ENCODE measurements around the gene NNT.
"Not testable (repeated sequence)": the region's sequence is repeated elsewhere in the genome, so short reads cannot be mapped to it uniquely, and the experiment has no call there.

The NNT gene

GRCh38 chr5:43602461-43603343 lies at the start of gene NNT:
TSS of gene NNT (plus strand) at chr5:43603180. CDS start at chr5:43609196, 6,016 bp downstream.
- DNase-seq = peak; percentile 80

GRCh38 chr5:43553381-43553780 lies 49.6 kb upstream of the NNT start:
- no peak for DNase-seq

GRCh38 chr5:43554497-43554896 lies 48.5 kb upstream of the NNT start:
- DNase-seq = no peak

DNA sequence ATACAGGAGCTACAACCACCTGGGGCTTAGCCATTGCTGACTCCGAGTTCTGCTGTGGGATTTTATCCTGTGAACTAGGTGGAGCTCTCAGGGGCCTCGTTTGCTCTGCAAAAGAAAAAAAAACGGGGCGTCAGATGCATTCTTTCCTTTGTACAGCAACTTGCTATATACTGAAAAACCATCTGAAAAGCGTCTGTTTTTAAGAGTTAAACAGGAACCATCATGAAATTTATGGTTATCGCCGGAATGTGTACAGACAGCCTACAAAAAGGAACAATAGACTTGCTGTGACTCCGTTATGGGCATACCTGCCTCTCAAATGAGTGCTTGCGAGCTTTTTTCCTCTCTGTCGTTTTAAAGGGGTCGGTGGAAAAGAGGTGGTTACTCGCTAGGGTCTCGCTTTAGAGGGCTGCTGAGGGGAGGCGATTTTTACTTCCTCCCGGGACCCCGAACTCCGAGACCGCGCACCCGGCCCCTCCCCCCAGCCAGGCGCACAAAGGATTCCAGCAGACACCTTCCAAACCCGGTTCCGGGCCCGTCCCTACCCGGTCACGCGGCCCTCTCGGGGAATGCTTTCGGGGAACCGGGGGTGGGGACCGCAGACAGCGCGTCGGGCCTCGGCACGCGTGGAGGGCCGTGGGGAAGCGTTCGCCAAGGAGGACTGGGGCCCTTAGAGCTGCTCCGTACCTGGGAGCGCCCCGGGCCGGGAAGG lies 46.9 kb upstream of the NNT start:
- DNase-seq = peak; percentile 54

DNA sequence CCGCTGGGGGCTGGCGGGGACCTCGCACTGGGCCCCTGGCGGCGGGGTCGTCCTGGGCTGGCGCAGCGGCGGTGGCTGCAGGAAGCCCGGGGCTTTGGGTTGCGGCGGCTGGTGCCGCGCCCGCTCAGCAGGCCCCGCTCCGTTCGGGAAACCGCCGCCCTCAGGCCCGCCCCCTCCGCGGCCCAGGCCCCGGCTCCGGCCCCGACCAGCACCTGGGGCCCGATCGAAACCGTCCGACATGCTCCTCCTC lies 46.4 kb upstream of the NNT start:
- DNase-seq = not testable (repeated sequence)

DNA sequence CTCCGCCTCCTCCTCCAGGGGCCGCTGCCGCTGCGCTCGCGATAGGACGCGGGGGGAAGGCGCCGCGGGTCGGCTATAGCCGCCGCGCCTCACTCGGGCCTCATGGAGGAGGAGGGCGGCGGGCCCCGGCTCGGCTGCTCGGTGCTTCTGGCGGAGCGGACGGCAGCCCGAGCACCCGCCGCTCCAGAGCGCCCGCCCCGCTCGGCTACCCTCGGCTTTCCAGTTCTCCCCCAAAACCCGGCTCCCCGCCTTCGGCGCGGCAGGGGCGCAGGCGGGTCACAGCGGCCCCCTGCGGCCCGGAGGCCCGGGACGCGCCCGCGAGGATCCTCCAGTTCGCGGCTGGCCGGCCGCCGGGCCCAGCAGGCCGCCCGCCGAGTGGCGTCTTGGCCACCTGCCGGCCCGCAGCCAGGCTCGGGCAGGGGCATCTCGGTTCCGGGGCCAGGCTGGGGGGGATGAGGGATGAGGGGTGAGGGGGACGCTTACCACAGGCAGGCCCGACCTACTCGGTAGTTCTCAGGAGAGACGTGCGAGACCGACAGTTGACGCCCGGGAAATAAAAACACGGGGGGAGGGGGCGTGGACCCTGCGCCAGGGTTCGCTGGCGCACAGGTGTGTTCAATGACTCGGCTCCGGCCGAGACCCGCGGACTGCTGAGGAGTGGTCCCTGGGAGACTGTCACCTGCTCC lies 46.0 kb upstream of the NNT start, which contains the start of gene PAIP1:
PAIP1 (minus strand) TSS at position 221 of the 686 bp plus-strand sequence. CDS start 231 bp downstream, outside the sequence.
- DNase-seq = peak; percentile 82

GRCh38 chr5:43560128-43560527 lies 42.9 kb upstream of the NNT start:
- no peak for DNase-seq

GRCh38 chr5:43561356-43561755 lies 41.6 kb upstream of the NNT start:
- DNase-seq = no peak

DNA sequence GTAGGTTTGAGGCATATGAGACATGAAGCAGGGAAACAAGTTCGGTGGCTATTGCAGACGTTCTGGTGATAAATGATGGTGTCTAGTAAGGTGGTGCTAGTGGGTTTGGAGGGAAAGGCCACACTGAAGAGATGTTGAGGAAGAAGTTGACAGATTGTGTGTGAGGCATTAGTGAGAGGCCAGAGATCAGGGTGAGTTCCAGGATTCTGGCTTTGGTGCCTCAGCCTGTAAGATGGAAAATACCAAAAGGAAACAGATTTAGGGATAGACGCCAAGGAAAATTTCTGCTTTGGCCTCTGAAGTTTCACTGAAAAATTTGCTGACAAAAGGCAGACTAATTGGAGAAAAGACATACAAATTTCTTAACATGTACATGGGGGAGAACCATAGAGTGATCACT lies 39.7 kb upstream of the NNT start:
- no peak for DNase-seq

DNA sequence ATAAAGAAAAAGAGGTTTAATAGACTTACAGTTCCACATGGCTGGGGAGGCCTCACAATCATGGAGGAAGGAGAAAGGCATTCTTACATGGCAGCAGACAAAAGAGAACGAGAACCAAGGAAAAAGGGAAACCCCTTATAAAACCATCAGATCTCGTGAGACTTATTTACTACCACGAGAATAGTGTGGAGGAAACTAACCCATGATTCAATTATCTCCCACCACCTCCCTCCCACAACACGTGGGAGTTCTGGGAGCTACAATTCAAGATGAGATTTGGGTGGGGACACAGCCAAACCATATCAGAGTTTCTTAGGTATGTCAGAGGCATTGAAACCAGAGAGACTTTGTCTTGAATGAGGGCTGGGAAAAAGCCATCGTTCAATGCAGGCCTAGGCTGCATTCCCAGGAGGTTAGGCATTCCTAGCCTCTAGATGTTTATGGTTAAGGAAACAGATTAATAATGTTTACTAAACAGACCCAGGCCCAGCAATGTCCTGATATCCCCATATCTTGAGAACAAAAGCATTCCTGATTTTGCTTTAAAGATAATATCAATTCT lies 38.6 kb upstream of the NNT start:
- no peak for DNase-seq

GRCh38 chr5:43565043-43565442 lies 37.9 kb upstream of the NNT start:
- DNase-seq = no peak

GRCh38 chr5:43567967-43568366 lies 35.0 kb upstream of the NNT start:
- DNase-seq = no peak

DNA sequence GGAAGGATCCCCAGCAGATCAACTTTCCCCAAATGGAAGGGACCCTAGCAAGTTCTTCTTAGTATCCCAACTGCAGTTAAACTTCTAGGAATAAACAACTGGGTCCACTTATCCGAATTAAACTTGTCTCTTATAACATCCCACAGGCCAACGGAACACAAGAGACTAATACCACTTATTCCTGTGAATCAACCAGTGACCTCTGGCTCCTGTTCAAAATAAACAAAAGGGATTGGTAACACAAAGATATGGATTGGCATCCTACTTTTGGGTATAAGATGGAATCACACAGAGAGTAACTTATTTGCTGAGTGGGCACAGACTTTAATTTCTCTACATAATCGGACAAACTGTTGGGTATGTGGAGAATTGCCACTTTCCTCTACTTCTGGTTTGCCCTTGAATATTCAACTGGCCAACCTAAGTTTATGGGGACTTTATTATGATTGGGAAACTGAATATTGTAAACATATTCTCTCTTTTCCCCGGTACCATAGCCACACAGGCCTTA lies 33.7 kb upstream of the NNT start:
- no peak for DNase-seq

- no peak for DNase-seq
Observed at GRCh38 chr5:43570450-43571158, 32.4 kb upstream of the NNT start.

GRCh38 chr5:43571237-43571636 lies 31.7 kb upstream of the NNT start:
- DNase-seq = no peak

GRCh38 chr5:43572357-43572756 lies 30.6 kb upstream of the NNT start:
- DNase-seq = no peak

- no peak for DNase-seq
Observed at GRCh38 chr5:43573058-43573457, 29.9 kb upstream of the NNT start.

DNA sequence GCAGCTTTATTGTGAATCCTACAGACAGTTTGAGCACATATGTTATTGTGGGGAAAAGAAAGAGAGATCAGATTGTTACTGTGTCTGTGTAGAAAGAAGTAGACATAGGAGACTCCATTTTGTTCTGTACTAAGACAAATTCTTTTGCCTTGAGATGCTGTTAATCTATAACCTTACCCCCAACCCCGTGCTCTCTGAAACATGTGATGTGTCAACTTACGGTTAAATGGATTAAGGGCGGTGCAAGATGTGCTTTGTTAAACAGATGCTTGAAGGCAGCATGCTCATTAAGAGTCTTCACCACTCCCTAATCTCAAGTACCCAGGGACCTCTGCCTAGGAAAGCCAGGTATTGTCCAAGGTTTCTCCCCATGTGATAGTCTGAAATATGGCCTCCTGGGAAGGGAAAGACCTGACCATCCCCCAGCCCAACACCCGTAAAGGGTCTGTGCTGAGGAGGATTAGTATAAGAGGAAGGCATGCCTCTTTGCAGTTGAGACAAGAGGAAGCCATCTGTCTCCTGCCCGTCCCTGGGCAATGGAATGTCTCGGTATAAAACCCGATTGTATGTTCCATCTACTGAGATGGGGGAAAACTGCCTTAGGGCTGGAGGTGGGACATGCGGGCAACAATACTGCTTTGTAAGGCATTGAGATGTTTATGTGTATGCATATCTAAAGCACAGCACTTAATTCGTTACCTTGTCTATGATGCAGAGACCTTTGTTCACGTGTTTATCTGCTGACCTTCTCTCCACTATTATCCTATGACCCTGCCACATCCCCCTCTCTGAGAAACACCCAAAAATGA lies 22.4 kb upstream of the NNT start:
- not testable (repeated sequence) for DNase-seq

DNA sequence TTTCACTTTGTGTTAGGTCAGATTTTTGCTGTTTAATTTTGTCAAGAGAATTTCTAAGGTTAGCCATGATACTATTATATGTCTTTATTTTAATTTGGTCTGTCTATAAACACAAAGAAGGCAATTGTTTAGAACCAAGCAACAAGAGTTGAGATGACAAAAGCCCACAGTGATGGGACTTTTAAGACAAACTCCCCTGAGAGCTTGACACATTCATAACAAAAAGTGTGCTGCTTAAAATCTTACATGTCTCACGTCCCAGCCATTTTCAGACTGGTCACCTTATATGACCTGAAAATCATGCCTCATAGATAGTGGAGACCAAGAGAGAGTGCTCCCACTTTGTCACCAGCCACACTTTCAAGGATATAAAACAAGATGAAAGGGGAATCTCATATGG lies 21.6 kb upstream of the NNT start:
- DNase-seq = no peak

DNA sequence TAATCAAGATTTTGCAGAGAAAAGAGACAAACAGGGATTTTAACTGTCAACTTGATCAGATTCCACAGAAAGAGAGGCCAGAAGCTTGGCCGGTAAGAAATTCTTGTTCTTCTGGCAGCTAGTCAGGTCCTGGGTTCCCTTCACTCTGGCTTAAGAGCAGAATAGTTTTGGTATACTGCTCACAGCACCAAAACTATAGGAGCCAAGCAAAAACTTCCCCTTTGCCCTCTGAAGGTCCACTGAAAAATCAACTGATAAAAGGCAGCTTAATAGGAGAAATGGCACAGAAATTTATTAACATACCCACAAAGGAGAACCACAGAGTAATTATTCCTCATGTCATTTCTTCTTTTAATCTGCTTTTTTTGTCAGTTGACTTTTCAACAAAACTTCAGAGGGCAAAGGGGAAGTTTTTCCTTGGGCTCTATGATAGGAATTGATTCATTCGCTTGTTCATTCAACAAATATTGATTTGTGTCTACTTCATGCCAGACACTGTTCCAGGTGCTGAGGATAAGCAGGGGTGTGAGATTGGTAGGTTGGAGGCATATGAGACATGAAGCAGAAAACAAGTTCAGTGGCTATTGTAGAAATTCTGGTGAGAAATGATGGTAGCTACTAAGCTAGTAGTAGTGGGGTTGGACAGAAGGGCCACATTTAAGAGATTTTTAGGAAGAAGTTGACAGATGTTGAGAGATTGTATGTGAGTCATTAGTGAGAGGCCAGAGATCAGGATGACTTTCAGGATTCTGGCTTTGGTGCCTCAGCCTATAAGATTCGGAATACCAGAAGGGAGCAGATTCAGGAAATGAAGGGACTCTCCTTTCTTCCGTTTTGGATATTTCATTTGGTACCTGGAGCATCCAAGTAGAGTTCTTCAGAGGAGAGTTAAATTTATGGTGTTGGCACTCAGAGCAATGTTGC lies 20.6 kb upstream of the NNT start:
- DNase-seq = no peak

GRCh38 chr5:43583724-43584123 lies 19.3 kb upstream of the NNT start:
- DNase-seq = no peak
